PFSK-1 (cell line): ENCODE data around the gene EEF1AKMT2.

Source experiments
- POLR2AphosphoS5 ChIP-seq: IDR thresholded peaks from 2 replicates; pipeline ENCODE4 v1.6.1; 2012; ENCODE audit warnings: low read depth, mild to moderate bottlenecking, control low read depth, low read length, moderate library complexity
- SIN3A ChIP-seq: IDR thresholded peaks from 2 replicates; pipeline ENCODE4 v1.6.1; 2012; ENCODE audit warnings: mild to moderate bottlenecking, low read length, moderate library complexity, borderline replicate concordance; ENCODE audit not compliant: insufficient read depth

DNA sequence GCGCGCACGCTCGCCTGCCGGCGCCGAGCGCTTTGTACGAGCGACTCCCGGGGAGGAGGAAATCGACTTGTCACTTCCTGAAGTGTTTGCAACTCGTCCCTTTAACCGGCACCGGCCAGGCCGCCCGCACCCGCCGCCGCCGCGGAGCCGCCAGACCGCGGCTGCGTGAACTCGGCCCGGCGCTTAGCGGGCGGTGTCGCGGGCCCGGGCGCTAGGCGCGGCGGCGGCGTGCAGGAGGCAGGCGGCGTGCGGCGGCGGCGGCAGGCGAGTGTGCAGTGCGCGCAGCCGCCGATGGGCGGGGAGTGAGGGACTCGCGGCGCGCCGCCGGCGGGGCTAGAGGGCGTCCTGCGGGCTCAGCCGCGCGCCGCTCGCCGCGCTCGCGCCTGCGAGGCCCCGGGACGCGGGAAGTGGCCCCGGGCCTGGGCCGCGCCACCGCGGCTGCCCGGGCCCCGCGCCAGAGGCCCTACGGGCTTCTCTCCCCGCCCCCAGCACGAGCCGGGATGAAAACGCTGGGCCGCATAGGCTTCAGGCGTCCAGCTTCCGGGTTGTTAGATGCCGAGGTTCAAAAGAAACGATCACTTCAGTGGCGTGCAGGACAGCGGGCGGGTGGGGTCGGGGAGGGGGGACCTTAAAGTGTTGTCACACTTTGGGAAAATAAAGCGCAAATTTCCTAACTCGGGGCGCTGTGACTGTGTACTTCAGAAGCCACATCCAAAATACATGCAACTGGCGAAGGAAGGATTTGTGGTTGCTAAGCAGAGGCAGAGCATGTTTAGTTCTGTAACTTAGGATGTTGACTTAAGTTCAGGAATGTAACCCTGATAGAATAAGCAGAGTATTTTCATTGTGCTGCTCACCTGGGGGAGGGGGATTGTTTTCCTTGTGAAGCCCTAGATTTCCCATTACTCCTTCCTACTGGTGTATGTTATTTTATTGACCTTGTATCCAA is 47.3 kb downstream of the EEF1AKMT2 start, which contains the start of gene FAM53B:
- TF ChIP-seq POLR2AphosphoS5 (no peak), SIN3A (no peak)
